OCI-LY1 (cell line): ENCODE results near the gene COL9A3.

Experiments used
- EZH2 ChIP-seq: fragments of 200-600 bp; sonication (generic), shearing (Covaris generic); IDR thresholded peaks from 2 replicates; pipeline ENCODE4 v1.8.0; 2017; ENCODE audit warnings: borderline replicate concordance, mixed run types, mild to moderate bottlenecking, antibody characterized with exemption, low read length, moderate library complexity, mixed read lengths
- TF ChIP-seq, protein P1 (sequence below): fragments of 200-600 bp; sonication (generic), shearing (Covaris generic); IDR thresholded peaks from 2 replicates; pipeline ENCODE4 v1.5.1; 2017; ENCODE audit warnings: mild to moderate bottlenecking, antibody characterized with exemption, low read length, moderate library complexity, mixed read lengths

DNA sequence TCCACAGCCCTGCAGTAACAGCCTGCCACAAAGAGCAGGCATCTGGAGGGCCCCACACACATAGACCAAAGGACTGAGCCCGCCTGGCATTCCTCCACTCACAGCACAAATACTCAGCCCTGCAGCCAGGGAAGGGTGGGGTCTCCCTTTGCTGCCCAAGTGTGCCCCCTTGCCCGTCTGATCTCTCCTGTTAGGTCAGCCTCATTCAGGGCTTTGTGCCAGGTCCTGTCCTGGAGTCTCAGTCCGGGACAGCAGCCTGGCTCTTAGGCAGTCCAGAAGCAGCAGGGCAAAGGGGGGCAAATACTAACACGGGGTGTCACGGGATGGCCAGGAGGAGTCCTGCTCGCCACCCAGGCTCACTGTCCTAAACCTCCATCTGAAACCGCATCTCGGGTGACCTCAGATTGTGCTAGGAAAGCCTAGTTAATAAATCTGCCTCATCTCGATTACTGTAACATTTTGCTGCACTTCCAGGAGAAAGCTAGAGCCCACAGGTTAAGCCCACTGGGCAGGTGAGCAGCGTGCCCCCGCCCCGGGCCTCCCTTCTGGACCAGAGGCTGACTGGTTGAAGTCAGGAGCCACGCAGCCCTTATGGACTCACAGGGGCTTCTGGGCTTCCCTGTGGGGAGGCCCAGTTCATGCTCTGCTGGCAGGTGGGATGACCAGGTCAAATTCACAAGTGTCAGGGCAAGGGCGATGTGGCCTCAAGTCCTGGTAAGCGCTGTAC, 15.4 kb upstream of the COL9A3 start:
- TF ChIP-seq EZH2: no peak
- TF ChIP-seq, protein P1, sequence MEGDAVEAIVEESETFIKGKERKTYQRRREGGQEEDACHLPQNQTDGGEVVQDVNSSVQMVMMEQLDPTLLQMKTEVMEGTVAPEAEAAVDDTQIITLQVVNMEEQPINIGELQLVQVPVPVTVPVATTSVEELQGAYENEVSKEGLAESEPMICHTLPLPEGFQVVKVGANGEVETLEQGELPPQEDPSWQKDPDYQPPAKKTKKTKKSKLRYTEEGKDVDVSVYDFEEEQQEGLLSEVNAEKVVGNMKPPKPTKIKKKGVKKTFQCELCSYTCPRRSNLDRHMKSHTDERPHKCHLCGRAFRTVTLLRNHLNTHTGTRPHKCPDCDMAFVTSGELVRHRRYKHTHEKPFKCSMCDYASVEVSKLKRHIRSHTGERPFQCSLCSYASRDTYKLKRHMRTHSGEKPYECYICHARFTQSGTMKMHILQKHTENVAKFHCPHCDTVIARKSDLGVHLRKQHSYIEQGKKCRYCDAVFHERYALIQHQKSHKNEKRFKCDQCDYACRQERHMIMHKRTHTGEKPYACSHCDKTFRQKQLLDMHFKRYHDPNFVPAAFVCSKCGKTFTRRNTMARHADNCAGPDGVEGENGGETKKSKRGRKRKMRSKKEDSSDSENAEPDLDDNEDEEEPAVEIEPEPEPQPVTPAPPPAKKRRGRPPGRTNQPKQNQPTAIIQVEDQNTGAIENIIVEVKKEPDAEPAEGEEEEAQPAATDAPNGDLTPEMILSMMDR: no peak
